GM21737 (cell line): ENCODE data around the gene FAM114A1.
"Not testable (repeated sequence)": the region's sequence is repeated elsewhere in the genome, so short reads cannot be mapped to it uniquely, and the experiment has no call there.

ENCODE experiments used
- ATAC-seq: cut with Tn5 transposase; IDR thresholded peaks from one replicate; pipeline ENCODE4 v1.9.1; 2021; ENCODE audit warnings: mild to moderate bottlenecking, moderate library complexity; ENCODE audit not compliant: unreplicated experiment

FAM114A1 gene

DNA sequence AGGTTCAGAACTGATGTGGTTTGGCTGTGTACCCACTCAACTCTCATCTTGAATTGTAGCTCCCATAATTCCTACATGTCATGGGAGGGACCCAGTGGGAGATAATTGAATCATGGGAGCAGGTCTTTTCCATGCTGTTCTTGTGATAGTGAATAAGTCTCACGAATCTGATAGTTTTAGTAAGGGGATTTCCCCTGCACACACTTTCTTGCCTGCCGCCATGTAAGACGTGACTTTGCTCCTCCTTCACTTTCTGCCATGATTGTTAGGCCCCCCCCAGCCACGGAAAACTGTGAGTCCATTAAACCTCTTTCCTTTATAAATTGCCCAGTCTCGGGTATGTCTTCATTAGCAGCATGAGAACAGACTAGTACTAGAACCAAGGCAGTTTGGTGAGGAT, 91.6 kb downstream of the FAM114A1 start:
- not testable (repeated sequence) for ATAC-seq

DNA sequence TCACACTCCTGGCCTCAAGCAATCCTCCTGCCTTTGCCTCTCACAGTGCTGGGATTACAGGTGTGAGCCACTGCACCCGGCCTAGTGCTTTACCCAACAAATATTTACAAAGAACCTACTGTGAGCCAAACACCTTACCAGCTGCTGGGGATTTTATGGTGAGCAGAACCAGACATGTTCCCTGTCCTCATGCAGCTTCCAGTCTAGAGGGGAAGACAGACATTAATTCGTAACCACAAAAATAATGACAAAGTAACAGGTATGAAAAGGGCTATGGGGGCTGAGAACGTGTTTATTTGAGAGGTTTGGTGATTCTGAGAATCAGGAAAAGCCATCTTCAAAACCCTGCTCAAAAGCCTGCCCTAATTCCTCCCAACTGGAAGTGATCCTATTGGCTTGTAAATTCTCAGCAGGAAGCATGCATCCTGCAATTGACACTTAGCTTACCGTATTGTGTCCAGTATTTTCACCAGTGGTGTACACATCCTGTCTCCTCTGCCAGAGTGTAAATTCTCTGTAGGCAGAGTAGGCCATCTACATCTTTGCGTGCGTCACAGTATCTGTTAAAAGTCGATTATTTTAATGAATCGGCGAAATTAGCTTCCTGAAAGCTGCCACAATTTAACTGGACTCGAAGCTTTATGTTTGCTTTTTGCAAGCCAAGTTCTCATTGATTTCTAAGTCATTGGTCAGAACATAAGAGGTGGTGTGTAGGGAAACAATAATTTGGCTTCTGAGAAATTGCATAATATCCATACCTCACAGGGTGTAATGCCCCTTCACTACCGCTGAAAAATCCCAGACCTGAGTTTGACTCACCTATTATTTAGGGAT, 97.6 kb downstream of the FAM114A1 start:
- no peak for ATAC-seq

DNA sequence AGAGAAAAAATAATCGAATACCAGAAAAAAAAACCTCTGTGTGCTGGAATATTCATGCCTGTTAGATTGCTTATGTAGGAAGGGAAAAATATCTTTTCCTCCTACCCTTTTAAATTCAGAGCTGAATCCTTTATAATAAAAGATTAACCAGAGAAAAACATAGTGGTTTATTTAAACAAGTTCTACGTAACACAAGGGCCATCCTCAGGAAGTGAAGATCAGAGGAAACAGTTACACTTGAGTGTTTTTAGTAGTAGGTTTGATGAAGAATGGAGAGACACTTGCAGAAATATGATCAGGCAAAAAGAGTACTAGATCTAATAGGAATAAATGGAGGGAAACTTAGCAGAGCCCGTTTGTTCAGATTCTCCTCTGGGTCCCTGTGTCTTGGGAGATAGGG, 98.3 kb downstream of the FAM114A1 start:
- ATAC-seq = no peak

DNA sequence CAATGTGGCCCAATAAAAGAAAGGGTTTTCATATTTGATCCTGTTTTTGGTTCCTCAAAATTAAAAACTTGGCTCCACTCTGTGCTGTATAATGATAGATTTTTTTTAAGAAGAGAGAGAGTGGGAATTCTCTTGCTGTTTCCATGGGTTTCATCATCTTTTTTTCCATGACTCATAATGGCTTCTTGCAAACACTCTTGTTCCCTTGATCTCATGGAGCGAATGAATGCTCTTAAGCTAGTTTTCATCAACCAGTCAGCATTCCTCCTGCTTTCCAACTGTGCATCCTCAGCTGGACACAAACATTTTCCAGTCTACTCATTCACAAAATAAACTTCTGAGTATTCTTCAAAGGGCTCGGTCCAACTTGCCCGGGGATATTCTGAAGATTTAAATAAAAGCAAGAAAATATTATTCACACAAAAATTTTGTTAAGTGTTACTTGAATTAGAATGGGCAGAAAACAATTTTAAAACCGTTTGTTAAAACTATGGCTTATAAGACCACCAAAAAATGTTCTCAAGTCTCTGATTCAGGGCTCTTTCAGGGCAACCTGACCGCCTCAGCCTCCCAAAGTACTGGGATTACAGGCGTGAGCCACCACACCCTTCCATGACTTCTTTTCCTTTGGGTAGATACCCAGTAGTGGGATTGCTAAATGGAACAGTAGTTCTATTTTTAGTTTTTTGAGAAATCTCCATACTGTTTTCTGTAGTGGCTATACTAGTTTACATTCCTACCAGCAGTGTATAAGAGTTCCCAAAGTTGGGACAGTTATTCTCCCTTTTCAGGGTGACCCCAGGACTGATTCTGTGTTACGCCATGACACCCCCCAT, 99.9 kb downstream of the FAM114A1 start:
- no peak for ATAC-seq

DNA sequence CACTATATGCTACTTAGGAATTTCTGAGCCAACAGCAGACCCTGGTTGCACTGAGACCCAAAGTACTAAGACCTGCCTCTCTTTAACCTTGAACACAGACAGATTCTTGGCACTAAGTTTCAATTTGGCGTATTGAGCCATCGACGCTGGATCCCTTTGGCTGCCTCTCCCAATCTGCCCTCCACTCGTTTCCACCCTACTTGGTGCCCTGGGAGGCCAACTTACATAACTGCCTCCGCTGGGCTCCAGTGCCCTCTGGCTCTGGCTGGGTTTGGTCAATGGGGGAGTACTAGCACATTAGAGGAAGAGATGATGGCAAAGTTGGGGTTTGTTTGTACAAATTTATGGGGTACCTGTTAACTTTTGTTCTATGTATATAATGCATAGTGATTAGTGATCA, 101.1 kb downstream of the FAM114A1 start:
- no peak for ATAC-seq

DNA sequence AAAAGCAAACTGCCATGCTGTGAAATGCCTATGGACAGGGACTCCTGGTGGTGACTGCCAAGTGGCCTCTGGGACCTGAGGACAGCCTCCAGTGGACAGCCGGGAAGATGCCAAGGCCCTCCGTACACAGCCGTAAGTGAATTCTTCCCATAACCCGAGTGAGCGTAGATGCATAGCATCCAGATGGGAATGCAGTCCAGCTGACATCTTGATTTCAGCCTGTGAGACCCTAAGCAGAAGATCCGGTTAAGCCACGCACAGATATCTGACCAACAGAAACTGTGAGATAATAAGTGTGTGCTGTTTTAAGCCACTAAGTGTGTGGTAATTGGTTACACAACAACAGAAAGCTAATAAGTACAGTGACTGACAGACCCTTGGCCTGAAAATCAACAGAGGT, 108.7 kb downstream of the FAM114A1 start:
- ATAC-seq = no peak

DNA sequence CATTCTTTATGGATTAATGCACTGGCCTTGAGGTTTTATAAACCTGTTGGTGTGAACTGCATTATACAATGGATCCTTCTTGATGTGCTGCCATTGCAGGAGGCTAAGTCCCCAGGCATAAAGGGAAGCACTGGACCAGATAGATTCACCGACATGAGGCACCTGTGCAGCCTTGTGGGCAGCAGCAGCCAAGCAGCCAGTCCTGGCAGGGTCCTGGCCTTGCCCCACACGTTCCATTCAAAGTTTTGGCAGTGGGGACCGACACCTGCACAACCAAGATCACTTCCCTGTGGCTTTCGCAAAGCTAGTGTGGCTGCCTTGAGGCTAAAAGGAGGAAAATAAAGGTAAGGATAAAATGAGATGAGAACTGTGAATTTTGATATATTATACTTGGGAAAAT, 111.5 kb downstream of the FAM114A1 start:
- ATAC-seq = no peak

DNA sequence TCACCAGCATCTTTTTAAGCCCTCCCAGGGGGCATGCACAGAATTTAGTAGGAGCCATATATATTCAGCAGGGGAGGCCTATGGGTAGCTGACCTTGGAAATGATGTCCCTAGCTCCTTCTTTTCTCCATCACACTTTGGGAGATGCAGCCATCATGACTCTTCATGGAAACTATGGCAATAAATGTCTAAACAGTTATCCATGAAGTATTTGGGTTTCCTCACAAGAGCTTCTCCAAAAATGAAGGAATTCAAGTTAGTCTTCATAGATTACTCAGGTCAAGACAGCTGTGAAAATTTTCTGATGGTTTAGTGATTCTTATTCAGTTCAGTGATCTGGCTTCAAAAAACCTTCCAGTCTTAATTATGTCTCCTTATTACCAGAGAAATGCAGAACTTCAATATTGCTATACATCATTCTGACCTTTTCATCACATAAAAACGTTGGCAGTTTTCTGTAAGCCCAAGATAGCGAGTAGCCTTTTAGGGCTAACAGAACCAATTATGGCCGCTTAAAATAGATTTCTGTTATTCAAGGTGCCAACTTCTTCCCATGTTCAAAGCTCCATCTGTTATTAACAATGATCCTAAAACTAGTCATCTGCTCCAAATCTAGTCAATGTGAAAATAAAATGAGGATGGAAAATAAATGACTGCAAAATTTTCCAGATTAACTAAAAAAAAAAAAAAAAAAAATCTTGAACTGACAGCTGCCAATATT, 112.1 kb downstream of the FAM114A1 start:
- ATAC-seq = no peak

DNA sequence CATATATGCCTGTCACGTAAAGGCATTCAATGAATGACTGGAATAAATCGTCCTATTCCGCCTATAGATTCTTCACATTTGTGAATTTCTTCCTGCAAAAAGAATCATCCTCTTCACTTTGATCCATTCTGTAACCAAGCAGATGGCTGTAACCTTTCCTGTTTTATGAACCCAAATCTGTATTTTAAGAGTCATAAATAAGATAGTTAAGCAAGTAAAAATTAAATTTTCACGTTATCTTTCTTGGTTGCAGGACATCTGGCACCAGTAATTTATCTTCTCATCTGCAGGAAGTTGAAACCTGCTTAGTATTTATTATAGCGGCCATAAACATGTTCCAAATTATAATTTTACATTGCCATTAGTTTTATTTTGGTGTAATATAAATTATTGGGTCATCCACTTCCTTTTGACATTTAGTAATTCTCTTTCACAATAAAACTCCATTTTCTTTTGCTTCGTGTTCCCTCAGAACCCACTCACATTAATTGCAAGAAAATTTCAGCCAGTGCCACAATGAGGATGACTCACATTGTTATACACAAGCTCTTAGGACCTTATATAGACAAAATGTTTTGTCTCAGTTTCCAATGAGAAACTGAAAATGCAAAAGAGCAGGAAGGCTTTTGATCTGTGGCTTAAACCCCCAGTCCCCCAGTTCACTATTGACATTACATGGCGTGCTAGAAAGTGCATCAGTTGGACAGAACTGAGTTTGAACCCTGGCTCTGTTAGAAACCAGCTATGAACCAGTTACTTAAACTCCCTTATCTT, 113.5 kb downstream of the FAM114A1 start:
- ATAC-seq = no peak

DNA sequence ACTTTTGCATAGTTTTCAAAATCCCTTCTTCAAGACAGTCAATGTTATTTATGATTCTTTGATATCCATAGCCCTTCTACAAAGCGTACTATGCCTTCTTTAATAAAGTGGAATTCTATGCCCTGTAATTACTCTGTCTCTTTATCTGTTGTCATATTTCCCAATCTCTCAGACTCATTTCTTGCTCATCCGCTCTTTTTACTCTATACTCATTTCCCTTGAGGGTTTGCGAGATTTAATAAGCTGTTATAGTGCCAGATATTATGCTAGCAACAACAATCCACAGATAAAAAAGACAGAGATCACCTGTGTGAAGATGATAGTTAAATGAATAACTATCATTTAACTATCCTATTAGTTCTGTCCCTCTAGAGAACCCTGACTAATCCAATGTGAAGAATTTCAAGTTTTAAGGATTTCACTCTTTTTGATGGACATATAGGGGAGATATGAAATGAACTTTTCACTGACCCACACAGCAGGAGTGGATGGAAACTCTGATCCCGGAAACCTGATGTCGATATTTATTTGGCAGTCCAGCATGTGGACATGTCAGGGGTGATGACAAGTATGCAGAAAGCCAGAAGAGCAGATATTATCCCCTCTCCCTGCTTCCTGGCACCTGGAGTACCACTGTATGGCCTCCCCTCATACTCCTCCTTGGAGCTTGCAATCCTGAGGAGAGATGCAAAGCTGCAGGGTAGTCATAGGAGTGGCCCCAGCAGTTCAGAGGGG, 114.9 kb downstream of the FAM114A1 start:
- no peak for ATAC-seq

DNA sequence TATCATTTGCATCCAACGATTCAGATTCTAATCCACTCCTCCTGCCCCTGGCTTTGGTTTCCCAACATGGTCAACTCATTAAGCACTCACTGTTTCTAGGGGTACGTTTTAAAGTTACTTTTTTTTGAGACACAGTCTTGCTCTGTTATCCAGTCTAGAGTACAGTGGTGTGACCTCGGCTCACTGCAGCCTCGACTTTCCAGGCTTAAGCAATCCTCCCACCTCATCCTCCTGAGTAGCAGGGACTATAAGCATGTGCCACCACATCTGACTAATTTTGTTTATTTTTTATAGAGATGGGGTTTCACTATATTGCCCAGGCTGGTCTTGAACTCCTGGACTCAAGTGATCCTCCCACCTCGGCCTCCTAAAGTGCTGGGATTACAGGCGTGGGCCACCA, 115.7 kb downstream of the FAM114A1 start:
- no peak for ATAC-seq

DNA sequence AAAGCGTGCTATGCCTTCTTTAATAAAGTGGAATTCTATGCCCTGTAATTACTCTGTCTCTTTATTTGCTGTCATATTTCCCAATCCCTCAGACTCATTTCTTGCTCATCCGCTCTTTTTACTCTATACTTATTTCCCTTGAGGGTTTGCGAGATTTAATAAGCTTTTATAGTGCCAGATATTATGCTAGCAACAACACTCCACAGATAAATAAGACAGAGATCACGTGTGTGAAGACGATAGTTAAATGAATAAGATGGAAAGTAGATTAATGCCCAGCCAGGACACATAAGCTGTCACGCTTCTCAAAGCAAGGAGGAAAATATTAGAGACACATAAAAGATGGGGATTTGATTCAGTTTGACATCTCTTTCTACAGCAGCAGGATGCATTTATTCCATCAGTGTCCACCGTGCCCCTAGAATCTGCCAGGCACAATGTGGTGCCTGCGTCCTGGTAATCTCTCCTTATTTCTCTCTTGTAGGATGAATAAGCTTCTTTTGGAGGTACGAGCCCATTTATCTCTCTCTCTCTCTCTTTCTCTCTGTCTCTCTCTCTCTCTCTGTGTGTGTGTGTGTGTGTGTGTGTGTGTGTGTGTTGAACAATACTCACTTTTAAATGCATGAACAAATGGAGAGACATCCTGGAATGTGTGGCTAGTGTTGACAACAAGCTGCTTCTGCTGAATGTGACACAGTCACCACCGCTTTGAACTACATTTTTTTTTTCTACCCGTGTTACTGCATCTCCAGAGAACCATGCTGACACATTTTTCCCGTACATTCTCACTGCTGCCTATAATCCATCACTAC, 116.4 kb downstream of the FAM114A1 start:
- no peak for ATAC-seq

DNA sequence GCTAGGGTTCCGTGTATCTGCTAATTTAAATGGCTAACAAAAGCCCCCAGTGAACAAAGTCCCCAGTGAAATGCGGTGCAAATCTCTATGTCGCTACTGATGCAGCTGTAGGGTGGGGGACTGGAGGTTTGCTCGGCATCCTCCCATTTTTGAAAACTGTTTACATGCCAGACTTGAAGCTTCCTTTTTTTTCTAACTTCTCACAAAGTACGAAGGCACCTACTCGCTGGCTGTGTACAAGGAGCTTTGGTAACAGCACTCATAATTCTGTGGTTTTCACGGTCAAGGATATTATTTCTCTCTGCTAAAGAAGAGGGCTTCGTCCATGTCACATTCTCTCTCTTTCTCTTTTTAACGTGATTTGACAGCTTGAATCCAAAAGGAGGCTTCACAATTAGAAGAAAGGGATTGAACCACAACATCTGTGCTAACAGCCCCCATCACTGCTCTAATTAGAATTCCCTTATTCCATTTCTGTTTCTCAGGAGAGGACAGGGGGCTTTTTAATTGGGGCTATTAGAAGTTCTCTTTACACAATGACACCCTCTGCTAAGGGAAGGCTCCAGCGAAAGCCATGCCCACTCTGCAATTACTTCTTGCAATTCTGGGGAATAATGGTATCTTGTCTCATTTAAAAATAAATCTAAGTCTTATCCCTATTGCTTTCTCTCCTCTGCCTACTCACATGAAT, 117.9 kb downstream of the FAM114A1 start:
- peak; percentile 2 for ATAC-seq

DNA sequence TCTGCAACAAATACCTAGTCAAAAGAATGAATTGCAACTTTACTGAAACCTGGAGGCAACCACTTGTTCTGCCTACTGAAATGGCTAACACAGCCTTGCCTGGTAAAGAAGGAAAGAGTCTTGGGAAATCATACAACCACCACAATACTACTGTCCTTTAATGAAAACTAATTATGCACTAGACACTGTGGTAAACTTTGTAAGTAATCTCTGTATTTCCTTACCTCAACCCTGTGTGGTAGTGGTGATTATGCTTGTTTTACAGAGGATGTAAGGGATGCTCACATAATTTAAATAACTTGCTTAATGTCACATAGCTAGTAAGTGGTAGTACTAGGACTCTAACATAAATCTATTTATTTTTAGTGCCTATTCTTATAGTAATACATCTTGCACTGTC, 119.9 kb downstream of the FAM114A1 start:
- ATAC-seq = no peak

DNA sequence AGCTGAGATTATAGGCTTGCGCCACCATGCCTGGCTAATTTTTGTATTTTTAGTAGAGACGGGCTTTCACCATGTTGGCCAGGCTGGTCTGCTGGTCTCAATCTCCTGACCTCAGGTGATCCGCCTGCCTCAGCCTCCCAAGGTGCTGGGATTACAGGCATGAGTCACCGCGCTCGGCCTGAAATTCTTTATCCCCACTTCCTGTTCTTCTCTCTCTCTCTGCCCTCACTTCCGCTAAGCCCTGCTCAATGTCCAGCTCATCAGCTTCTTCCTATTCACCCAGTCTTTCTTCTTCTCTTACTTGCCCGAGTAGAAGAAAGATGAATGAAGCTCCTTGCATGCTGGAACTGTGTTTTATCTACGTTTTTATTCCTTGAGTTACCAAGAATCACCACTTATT, 120.7 kb downstream of the FAM114A1 start:
- not testable (repeated sequence) for ATAC-seq

DNA sequence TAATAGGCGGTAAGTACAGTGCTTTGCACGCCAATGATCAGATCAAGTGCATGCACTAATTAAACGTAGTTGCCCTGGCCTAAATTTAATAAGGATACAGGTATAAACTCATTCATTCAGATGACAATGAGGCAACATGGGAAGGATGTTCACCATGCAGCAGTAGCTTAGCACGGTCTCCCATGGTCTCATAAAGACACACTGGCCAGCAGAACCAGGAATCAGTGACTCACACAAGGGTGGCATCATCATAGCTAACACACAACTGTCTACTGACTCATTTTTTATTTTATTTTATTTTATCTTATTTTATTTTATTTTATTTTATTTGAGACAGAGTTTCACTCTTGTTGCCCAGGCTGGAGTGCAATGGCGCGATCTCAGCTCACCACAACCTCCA, 121.9 kb downstream of the FAM114A1 start:
- no peak for ATAC-seq

DNA sequence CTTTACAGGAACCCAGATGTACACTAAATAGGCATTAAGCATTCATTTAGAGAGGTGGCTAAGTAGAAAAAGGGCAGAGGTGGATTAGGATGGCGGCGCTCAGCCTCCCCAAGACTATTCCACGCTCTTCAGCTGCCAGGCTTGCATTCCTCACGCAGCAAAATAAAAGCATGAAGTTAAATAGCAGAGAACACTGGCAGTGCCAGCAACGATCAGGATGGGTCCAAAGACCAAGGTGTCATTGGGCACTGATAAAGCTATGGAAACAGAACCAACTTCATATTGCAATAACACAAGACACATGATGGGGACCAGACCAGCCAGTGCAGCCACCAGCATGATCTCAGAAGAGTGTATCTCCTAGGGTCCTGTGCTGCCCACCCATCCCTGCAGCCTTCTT, 122.6 kb downstream of the FAM114A1 start:
- no peak for ATAC-seq

DNA sequence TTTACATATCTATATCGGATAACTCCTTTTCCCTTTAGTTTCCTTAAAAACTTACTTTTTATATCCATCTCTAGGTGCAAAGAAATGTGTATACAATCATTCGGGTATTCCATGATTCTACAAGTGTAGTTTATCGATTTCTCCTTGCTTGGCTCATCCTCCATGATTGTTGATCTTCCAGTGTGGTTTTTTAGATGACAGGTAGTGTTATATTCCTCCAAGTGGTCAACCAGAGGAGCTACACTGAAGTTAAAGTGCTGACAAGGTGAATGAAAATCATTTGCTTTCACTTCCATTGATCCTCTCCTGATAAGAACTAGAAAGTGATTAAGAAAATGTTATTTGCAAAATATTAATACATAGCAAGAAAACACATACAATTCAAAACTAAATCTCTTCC, 126.1 kb downstream of the FAM114A1 start:
- no peak for ATAC-seq

DNA sequence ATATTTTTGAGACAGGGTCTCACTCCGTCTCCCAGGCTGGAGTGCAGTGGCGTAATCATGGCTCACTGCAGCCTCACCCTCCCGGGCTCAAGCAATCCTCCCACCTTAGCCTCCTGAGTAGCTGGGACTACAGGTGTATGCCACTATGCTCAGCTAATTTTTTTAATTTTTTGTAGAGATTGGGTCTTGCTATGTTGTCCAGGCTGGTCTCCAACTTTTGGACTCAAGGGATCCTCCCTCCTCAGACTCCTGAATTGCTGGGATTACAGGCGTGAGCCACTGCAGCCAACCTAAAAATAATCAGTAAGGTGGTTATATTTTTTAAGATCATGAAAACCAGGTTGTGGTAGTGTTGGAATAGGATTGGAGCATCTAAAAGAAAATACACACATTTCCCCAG, 126.5 kb downstream of the FAM114A1 start:
- no peak for ATAC-seq
